IPS-15b (cell line): ENCODE data around the gene NUMA1.

Source experiments
- H3K27me3 ChIP-seq: one replicate; pipeline ENCODE4 v1.6.1; 2013; ENCODE audit warnings: low read length; ENCODE audit not compliant: control insufficient read depth, insufficient read depth
- H3K36me3 ChIP-seq: one replicate; pipeline ENCODE4 v1.6.1; 2013; ENCODE audit warnings: low read length; ENCODE audit not compliant: control insufficient read depth, insufficient read depth
- H3K4me1 ChIP-seq: one replicate; pipeline ENCODE4 v1.6.1; 2013; ENCODE audit warnings: mild to moderate bottlenecking, low read length; ENCODE audit not compliant: control insufficient read depth, insufficient read depth
- H3K4me3 ChIP-seq: one replicate; pipeline ENCODE4 v1.5.1; 2013; ENCODE audit warnings: low read depth, low read length
- H3K9ac ChIP-seq: one replicate; pipeline ENCODE4 v1.6.1; 2013; ENCODE audit warnings: low read depth, mild to moderate bottlenecking, low read length
- H3K9me3 ChIP-seq: one replicate; pipeline ENCODE4 v1.6.1; 2013; ENCODE audit warnings: mild to moderate bottlenecking, low read length; ENCODE audit not compliant: control insufficient read depth, insufficient read depth

NUMA1 gene

DNA sequence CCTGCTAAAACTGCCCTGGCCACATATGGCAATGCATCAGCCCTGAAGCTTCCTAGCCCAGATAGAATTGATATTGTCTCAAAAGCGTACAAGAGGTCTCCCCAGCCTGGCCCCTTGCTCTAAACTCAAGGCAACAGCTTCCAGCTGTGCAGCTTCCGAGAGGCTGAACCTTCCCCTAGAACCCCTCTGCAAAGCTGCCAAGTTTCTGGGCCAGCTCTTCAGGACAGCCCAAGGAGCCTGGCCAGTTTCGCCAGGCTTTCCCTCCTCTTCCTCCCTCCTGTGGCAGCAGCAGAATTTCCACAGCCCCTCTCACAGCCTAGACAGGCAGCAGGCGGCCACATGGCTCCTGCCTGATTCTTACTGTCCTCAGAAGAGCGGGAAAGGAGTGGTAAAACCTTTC lies 34.5 kb downstream of the NUMA1 start:
- peaks cover 4% of the 10 kb centered on the region for H3K36me3 ChIP-seq
- H3K9ac ChIP-seq = no peak overlapping the region
- peaks cover 10% of the 10 kb centered on the region for H3K4me1 ChIP-seq
- H3K27me3 ChIP-seq = no peaks in the 10 kb centered on the region
- no peaks in the 10 kb centered on the region for H3K9me3 ChIP-seq
- H3K4me3 ChIP-seq = no peak overlapping the region

DNA sequence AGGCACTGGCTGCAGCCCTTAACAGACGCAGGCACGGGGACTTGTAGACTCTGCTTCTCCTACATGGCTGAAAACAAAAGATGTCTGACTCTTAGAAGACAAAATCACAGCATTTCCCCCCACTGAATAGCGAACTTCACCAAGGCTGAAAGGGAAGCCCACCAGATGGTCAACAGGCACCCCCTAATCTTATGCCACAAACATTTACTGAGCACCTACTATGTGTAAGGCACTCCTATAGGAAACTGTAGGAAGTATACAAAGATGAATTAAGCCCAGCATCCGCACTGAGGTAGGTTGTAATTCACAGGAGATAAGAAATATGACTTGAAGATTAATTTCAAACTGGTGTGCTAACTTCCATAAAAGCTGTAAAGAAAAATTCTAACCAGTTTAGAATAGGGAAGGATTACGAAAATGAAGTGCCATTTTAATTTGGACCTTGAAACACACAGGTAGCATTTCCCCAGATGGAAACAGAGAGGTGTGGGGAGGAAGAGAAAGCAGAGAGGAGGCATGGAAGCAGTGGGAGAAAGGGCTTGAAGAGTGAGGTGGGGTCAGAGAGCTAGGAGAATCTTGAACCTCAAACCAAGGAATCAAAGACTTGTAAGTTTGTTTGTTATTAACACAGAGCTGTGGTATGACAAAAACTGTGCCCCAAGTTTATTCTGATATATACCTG lies 38.1 kb downstream of the NUMA1 start:
- H3K27me3 ChIP-seq = no peaks in the 10 kb centered on the region
- H3K36me3 ChIP-seq = peaks cover 4% of the 10 kb centered on the region
- peak overlapping the region; percentile 48 for H3K9ac ChIP-seq
- H3K4me3 ChIP-seq = peak overlapping the region; percentile 30
- peaks cover 29% of the 10 kb centered on the region for H3K4me1 ChIP-seq
- no peaks in the 10 kb centered on the region for H3K9me3 ChIP-seq

DNA sequence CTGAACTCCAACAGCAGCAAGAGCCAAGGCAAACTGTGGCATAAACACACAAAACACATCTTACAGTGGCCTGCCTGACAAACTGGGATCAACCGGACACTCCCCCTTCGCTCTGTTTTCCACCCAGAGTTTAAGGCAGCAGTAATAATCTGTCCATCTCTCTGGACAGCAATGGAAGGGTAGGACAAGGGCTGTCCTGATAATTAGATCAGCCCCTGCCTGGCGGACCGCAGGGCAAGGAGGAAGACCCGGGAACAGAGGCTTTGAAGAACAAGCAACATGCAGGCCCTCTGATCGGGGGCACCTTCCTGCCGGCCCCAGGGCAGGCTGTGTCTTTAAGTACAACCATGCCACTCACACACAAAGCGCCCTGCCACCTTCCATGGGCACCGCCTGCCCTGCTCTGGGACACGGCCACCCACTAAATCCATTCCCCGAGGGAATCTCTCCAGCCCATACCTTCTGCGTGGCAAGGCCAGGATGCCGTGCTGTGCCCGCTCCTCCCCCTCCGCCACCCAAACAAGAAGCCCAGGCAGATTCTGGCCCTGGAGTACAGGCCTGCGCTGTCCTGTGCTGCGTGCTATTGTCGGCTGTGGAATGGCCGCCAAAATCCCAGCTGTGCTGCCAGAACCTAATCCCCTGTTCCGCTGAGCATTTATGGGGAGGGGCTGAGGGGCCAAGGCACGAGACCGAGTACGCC lies 38.8 kb downstream of the NUMA1 start:
- peaks cover 4% of the 10 kb centered on the region for H3K36me3 ChIP-seq
- peaks cover 32% of the 10 kb centered on the region for H3K4me1 ChIP-seq
- H3K9ac ChIP-seq = peak overlapping the region; percentile 48
- H3K9me3 ChIP-seq = no peaks in the 10 kb centered on the region
- peak overlapping the region; percentile 30 for H3K4me3 ChIP-seq
- no peaks in the 10 kb centered on the region for H3K27me3 ChIP-seq

DNA sequence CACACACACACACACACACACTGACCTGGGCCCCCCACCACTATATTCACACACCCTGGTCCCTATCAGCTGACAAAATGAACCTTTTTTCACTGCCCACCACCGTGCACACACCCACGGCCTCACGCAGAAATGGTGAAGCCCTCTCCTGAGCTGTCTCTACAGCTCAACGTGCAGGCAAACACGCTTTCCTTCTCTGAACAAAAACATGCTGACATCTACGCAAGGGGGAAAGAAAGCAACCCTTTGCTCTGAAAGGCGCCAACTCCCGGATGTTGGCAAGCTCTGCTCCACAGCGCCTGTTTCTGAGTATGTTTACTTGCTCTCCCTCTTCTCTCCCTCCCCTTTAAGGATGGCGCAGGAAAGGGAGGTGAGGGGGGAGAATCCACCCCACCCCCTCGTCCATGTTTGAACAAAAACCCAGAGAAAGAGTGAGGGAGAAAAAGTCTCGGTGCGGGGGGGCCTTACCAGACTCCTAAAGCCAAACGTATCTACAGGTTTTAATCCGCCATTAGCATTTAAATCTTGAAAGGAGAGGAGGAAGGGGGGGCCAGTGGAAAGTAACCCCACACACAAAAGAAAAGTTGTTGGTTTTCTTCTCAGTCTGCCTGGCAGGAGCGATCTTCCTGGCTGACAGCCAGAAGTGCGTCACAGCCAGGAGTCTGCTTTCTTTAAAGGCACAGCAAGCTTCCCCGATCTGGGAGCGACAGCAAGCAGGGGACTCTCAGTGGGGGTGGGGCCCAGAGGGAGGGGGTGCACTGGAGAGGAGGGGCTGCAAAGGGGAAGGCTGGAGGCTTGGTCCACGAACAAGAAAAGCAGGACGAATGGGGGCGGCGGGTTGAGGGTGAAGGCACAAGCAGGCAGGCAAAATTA lies 39.6 kb downstream of the NUMA1 start:
- Histone ChIP-seq H3K4me1 (peaks cover 32% of the 10 kb centered on the region), H3K9me3 (no peaks in the 10 kb centered on the region), H3K27me3 (no peaks in the 10 kb centered on the region), H3K4me3 (peak overlapping the region; percentile 30), H3K36me3 (peaks cover under 1% of the 10 kb centered on the region), H3K9ac (peak overlapping the region; percentile 28)

DNA sequence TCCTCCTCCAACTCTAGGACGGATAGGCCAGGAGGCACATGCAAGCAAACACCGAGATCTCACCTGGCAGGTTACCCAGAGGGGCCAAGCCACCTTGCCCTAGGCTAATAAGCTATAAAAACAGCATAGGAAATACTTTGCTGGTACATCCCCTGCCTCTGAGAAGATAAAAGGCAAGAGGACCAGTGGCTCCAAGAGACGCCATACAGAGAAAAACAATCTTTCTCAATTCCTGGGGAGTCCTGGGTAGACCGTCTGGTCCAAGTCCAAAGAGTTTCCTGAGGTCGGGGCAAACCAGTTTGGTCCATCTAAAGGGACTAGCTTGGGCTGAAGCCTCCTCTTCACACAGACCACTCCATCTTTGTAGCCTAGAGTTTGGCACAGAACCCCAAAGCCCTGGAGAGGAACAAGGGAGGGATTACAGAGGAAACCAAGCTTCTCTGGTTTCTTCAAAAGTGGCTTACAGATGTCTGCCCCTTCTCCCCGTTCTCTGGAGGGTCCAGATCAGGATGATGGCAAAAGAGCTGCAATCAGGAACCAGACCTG lies 40.4 kb downstream of the NUMA1 start:
- Histone ChIP-seq H3K9me3 (no peaks in the 10 kb centered on the region), H3K27me3 (no peaks in the 10 kb centered on the region), H3K4me1 (peaks cover 32% of the 10 kb centered on the region), H3K4me3 (peak overlapping the region; percentile 30), H3K9ac (peak overlapping the region; percentile 28), H3K36me3 (no peaks in the 10 kb centered on the region)

DNA sequence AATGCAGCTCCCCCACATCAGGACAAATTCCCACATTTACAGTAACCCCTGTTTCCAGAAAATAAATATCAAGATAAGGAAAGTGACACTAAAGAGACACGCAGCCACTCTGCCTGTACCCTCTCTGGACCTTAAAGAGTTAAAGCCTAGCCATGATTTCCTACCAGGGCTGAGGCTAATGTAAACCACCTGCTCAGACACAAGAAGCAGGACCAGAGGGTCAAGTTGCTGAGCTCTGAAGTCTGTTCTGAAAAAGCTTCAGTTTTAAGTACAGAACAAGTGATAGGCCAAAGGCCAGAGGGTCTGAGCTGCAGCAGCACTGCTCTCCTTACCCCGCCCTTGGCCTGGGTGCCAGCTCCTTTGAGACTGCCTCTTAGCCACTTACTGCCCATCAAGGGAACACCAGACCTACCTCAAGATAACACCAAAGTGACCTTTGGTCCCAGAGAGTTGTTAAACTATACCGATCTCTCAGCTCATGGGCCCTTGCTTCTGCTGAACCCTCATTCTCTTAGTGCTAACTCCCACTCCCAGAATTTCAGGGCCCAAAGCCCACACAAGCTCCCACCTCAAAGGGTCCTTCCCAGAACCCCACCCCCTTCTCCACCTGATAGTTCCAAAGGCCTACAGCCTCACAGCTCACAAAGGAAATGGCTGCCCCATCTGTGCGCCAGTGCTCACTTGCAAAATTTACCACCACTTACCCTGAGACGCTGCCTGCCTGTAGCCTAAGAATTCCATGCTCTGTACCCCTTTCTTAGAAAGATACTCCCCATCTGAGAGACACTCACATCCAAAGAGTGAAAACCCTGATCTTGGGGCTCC lies 41.1 kb downstream of the NUMA1 start:
- no peaks in the 10 kb centered on the region for H3K36me3 ChIP-seq
- no peaks in the 10 kb centered on the region for H3K9me3 ChIP-seq
- H3K4me3 ChIP-seq = no peak overlapping the region
- H3K4me1 ChIP-seq = peaks cover 32% of the 10 kb centered on the region
- H3K9ac ChIP-seq = no peak overlapping the region
- no peaks in the 10 kb centered on the region for H3K27me3 ChIP-seq

DNA sequence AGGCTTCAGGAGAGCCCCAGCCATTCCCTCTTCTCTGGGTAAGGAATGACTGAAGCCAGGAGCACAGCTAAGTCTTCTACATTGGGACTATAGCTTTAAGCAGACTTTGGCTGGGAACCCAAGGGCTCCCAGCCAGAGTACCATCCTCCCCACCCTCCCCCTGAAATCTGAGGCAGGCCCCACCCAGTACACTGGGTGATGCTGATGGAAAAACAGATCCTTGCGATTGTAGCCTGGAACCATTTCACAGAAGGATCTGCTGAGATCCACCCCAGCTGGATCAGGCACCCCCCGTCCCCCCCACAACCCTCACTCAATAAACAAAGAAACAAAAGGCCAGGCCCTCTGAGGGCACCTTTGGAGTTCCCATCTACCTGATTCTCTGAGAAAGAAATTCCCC lies 41.9 kb downstream of the NUMA1 start:
- peaks cover 6% of the 10 kb centered on the region for H3K36me3 ChIP-seq
- H3K9me3 ChIP-seq = no peaks in the 10 kb centered on the region
- peaks cover 32% of the 10 kb centered on the region for H3K4me1 ChIP-seq

DNA sequence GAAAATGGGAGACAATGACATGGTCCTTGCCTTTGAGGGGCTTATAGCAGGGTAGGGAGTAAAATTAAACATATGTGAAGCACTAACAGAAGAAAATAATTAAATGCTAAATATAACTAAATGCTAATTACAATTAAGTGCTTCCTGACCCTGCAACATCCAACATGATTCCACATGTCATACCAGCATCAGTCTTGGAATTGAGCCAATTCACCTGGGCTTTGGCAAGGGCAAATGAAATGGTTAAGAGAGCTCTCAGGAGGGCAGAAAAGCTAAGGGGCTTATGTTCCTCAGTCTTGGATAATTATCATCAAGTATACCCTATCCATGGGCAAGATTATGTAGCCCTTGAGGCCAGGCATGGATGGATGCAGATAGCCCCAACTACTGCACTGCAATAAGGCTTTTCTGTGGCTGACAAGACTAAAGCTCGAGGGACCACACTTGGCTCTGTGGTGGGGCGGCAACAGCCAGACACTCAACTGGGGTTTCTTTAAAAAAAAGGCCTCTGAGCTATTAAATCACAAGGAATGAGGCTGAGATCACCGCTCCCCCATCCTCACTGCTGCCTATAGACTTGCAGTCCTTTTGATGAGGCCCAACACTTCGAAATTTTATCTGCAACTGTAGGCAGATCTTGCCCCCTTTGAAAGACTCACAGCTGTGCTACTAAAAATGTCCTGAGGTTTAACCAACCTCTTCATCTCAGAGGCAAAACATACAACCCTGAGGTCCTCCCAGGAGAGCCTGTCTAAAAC lies 42.6 kb downstream of the NUMA1 start:
- peaks cover 32% of the 10 kb centered on the region for H3K4me1 ChIP-seq

More for the DNA sequence above, 41.9 kb downstream of the NUMA1 start:
- H3K27me3 ChIP-seq = no peaks in the 10 kb centered on the region
- H3K9ac ChIP-seq = no peak overlapping the region
- no peak overlapping the region for H3K4me3 ChIP-seq

DNA sequence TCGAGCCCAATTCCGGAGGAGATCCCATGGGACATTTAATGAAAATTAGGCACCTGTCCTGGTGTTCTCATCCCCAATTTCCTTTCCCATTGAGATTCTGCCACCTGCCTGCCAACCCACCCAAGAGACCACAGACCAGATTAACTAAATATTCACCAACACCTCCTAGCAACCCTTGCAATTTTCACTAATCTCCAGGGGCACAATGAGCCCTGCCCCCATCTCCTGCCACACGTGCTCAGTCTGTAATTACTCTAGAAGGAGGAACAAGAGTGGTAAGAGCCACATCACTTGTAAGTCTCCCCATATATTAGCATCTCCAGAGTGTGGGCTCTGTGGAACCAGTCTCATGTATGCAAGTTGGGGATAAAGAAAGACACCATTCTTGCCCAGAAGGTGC lies 43.7 kb downstream of the NUMA1 start:
- Histone ChIP-seq H3K36me3 (peaks cover 6% of the 10 kb centered on the region), H3K9ac (no peak overlapping the region), H3K4me1 (peaks cover 23% of the 10 kb centered on the region), H3K4me3 (no peak overlapping the region), H3K9me3 (no peaks in the 10 kb centered on the region), H3K27me3 (no peaks in the 10 kb centered on the region)

More for the DNA sequence above, 42.6 kb downstream of the NUMA1 start:
- Histone ChIP-seq H3K9me3 (no peaks in the 10 kb centered on the region), H3K4me3 (no peak overlapping the region), H3K9ac (no peak overlapping the region), H3K27me3 (no peaks in the 10 kb centered on the region), H3K36me3 (peaks cover 6% of the 10 kb centered on the region)

DNA sequence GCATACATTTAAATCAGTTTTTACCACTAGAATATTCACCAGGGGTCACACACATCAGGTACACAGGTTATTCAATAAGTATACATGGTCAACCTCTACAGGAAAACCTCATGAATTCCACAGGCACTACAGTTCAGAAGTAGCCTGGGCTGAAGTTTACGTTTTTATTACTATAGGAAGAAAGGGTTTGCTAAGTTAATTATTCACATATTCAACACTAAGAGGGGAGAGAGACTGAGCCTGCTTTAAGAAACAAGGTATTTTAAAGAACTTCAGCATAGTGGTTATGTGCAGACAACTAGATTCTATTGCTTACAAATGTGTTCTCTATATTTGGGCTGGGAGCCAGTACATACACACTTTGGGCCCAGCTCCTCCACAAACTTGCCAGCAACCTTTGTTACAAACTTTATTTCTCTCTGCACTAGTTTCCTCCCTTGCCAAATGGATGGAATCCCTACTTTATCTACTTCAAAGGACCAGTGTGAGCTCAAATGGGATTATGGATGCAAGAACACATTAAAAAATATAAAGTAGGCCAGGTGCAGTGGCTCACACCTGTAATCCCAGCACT lies 49.8 kb downstream of the NUMA1 start:
- Histone ChIP-seq H3K36me3 (peaks cover 16% of the 10 kb centered on the region), H3K9ac (no peak overlapping the region)

More for the DNA sequence above, 49.8 kb downstream of the NUMA1 start:
- no peaks in the 10 kb centered on the region for H3K9me3 ChIP-seq
- no peak overlapping the region for H3K4me3 ChIP-seq
- no peaks in the 10 kb centered on the region for H3K27me3 ChIP-seq
- H3K4me1 ChIP-seq = no peaks in the 10 kb centered on the region
